Islet precursor cell (in vitro differentiated cells): ENCODE data around the gene NIT2.
"Not testable (repeated sequence)": the region's sequence is repeated elsewhere in the genome, so short reads cannot be mapped to it uniquely, and the experiment has no call there.

Experiments
- DNase-seq: peaks from one replicate; pipeline ENCODE4 v3.0.0-alpha.2; 2018

NIT2 gene

GRCh38 chr3:100339786-100340185 is 5.2 kb downstream of the NIT2 start:
- no peak for DNase-seq

GRCh38 chr3:100340527-100340926 is 6.0 kb downstream of the NIT2 start:
- DNase-seq, result no peak

- DNase-seq, result no peak
Observed at GRCh38 chr3:100348727-100349126, 14.2 kb downstream of the NIT2 start.

- not testable (repeated sequence) for DNase-seq
Observed at GRCh38 chr3:100351770-100352169, 17.2 kb downstream of the NIT2 start.

- DNase-seq, result no peak
Observed at GRCh38 chr3:100352296-100353231, 18.0 kb downstream of the NIT2 start.

- DNase-seq, result no peak
Observed at GRCh38 chr3:100354850-100355249, 20.3 kb downstream of the NIT2 start.

GRCh38 chr3:100358413-100358812 is 23.9 kb downstream of the NIT2 start:
- DNase-seq, result no peak

- DNase-seq, result no peak
Observed at GRCh38 chr3:100359035-100359434, 24.5 kb downstream of the NIT2 start.

- no peak for DNase-seq
Observed at GRCh38 chr3:100360757-100361496, 26.4 kb downstream of the NIT2 start.

- no peak for DNase-seq
Observed at GRCh38 chr3:100361897-100362296, 27.3 kb downstream of the NIT2 start.

GRCh38 chr3:100364421-100364820 is 29.9 kb downstream of the NIT2 start:
- DNase-seq, result no peak

GRCh38 chr3:100366424-100366823 is 31.9 kb downstream of the NIT2 start:
- no peak for DNase-seq

- DNase-seq, result no peak
Observed at GRCh38 chr3:100368441-100368840, 33.9 kb downstream of the NIT2 start.

- no peak for DNase-seq
Observed at GRCh38 chr3:100370756-100371155, 36.2 kb downstream of the NIT2 start.

- DNase-seq, result no peak
Observed at GRCh38 chr3:100374521-100374920, 40.0 kb downstream of the NIT2 start.

GRCh38 chr3:100376301-100376700 is 41.7 kb downstream of the NIT2 start:
- DNase-seq, result no peak

GRCh38 chr3:100384733-100385525 is 50.4 kb downstream of the NIT2 start:
- no peak for DNase-seq

- DNase-seq, result no peak
Observed at GRCh38 chr3:100386437-100387074, 52.0 kb downstream of the NIT2 start.

GRCh38 chr3:100389025-100389424 is 54.5 kb downstream of the NIT2 start:
- DNase-seq, result no peak

GRCh38 chr3:100395679-100396431 is 61.3 kb downstream of the NIT2 start:
- DNase-seq, result no peak

- DNase-seq, result no peak
Observed at GRCh38 chr3:100396967-100397366, 62.4 kb downstream of the NIT2 start.
